Left kidney (tissue), 2 donors: ENCODE results near the gene CDC45. TPM values are rescaled to one million over a fixed set of nuclear protein-coding genes. Genes with fewer than 3 reads are reported as not detected.

Experiments used
- DNase-seq: peaks from one replicate; pipeline ENCODE4 v3.0.0-alpha.2; 2013
- polyA plus RNA-seq: library from polyadenylated mRNA; unstranded; fragments of 120-200 nt; gene quantifications from one replicate; pipeline ENCODE4 v1.2.1, GENCODE V29; 2013; ENCODE audit not compliant: insufficient read length

CDC45 gene
- polyA plus RNA-seq, 1 donor, result 25.2 TPM

DNA sequence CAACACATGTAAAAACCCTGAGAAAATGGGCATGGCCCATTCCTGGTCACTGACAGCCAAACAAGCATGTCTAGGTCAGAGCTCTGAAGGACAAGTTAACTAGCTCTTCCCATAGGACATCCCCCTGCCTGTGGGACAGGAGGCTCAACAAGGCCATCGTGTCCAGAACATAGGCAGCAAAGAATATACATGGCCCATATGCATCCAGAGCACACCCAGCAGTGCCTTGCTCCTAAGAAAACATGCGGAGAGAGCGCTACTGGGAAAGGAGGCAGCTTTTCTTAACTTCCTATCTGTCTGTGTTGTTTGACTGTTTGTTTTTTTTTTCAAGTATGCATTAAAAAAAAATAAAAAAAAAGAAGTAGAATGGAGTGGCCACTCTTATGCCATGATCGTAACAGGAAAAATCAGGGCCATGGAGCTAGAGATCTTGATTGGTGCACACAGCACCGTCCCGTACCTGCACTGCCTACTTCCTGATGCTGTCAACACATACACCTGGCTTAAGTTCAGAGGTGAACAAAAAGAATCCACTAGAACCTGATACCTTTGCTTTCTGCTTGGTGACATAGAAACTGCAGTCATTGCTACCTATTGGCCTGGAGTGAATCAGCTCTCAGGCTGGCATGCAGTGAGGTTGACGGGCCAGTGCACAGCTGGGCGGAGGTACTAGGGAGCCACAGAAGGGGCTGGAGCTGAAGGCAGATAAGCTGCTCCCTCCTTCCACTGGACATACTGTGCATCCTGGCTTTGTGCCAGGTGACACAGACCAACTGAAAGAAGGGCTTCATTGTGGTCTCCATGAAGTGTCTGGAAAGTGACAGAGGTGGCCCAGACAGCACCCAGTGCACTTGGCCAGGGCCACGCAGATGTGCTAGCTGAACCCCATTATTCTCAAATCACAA is 12.6 kb upstream of the CDC45 start:
- no peak for DNase-seq

DNA sequence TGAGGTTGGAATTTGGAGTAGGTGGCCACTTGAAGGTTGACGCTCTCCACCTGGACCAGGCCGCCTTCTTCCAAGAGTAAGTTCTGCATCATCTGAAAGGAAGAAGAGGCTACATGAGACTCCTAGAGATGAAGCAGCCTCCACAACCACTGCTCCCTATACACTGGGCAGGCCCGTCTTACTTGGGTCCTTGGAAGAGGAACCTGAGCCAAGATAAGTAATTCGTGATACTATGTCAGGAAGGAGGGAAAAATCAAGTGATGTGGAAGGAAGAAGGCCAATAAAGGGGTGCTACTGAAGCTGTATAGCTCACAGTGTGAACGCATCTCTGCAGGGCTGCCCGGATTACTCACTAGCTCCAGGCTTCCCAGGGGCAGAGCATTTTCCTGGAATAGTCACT is 11.8 kb upstream of the CDC45 start:
- no peak for DNase-seq

DNA sequence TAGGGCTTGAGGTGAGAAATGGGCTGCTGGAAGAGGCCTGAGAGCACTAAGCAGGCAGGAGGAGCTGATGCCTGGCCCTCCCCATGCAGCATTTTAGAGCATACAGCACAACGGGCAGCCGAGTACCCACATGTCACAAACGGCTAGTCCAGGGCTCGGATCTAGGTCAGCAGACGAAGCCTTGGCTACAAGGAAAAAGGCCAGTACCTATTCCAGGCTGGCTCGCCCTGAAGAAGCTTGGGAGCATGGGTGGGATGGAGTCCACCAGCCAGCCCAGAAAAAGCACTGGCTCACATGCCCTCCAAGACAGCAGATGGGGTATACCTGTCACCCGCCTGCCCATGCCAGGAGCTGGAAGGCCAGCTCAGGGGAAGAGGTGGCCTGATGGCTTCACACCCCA is 10.3 kb upstream of the CDC45 start:
- DNase-seq, result no peak

DNA sequence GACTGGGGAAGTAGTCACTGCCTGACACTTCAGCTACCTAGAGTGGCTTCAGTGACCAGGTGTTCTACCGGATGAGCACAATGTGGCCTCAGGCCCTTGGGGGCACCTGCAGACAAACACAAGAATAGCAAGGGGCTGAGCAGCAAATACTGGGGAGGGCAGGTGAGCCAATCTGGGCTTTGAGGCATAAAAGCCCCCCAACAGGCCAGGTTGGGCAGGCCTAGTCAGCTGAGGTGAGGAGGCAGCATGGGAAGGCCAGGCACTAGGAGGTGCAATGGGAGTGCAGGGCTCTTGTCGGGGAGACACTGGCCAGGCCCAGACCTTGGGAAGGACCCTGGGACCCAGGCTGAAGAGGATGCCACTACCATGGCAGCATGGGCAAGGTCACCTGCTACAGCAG is 9.7 kb upstream of the CDC45 start:
- no peak for DNase-seq

DNA sequence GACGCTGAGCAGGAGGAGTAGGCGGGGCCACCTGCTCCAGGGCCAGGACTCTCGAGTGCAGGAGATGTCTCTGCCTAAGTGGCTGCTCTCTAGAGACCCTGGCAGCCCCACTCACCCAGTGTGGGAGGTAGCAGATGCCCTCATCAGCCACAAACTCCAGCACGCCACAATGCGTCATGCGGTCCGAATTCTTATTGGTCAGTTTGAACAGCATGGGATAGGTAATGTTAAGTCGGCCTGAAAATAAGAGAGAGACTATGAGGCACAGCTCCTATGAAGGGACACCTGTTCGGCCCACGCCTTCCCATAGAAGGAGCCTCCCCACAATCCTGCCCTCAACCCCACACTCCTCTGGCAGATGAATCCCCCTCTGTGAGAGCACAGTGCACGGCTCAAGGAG is 8.1 kb upstream of the CDC45 start:
- DNase-seq, result no peak

DNA sequence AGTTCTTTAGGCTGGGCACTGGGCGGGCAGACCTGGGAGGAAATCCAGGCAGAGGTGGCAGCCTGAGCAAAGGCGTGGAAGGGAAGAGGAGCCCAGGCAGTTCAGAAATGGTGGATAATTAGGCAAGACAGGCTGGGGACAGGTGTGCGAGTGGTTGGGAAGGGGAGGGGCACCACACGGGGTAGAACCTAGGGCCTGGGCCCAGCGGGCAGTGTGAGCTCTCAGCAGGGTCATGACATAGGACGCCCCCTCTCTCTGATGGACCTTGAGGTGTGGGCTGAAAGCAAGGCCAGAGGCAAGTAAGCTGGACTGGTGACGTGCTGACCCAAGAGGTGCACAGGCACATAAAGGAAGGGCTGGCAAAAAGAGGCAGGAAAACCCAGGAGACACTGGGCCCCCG is 7.5 kb upstream of the CDC45 start:
- no peak for DNase-seq

DNA sequence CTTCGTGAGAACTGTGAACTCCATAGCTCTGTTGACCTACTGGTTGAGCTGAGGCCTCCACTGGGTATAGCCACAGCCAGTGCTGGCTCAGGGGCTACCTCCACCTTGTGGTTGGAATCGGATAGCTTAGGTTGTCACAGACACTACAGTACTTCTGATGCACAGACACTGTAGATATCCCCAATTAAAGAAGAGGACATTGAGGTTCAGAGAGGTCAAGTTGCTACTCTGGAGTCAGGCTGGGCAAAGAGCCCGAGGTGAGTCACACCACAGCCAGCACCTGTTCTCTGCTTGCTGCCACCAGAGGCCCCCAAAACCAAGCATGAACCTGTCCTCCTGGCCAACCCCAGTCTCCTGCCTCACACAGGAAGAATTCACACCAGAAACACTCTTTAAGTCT is 6.1 kb upstream of the CDC45 start:
- DNase-seq, result no peak

DNA sequence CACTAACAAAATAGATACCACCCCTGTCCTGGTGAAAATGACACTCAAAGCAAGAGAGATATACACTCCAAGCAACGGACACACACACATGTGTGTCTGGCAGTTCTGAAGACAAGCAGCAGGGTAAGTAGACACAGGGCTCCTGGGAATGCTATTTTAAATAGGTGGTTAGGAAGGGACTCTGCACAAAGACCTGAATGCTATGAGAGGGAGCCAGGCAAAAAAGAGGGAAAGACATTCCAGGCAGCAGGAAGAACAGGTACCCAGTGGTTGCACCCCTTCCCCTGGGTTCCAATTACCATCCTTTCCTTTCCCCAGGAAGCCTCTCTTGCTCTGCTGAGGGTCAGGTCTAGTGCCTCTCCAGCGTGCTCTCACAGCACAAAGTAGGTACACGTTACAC is 3.7 kb upstream of the CDC45 start:
- no peak for DNase-seq

DNA sequence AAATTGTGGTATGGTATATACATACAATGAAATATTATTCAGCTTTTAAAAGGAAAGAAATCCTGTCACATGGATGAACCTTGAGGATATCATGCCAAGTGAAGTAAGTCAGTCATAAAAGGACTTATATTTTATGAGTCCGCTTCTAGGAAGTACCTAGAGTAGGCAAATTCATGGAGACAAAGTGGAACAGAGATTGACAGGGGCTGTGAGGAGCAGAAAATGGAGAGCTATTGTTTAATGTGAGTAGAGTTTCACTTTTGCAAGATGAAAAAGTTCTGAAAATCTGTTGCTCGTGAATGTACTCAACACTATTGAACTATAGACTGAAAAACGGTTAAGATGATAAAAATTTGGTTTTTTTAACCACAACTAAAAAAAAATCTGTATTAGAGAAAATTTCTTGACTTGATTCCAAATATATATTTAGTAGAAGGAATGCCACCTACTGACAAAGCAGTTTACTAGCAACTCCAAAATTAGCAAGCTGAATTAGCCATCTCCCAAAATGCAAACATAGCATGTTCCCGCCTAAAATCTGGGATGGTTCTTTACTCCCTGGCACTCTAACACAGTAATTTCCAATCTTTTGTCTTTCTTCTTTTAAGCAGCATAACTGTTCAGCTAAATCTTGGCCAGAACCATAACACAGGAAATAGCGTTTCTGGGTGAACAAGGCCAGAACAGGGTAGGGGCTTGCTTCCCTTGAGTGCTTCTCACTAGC is 2.2 kb upstream of the CDC45 start:
- DNase-seq, result no peak

DNA sequence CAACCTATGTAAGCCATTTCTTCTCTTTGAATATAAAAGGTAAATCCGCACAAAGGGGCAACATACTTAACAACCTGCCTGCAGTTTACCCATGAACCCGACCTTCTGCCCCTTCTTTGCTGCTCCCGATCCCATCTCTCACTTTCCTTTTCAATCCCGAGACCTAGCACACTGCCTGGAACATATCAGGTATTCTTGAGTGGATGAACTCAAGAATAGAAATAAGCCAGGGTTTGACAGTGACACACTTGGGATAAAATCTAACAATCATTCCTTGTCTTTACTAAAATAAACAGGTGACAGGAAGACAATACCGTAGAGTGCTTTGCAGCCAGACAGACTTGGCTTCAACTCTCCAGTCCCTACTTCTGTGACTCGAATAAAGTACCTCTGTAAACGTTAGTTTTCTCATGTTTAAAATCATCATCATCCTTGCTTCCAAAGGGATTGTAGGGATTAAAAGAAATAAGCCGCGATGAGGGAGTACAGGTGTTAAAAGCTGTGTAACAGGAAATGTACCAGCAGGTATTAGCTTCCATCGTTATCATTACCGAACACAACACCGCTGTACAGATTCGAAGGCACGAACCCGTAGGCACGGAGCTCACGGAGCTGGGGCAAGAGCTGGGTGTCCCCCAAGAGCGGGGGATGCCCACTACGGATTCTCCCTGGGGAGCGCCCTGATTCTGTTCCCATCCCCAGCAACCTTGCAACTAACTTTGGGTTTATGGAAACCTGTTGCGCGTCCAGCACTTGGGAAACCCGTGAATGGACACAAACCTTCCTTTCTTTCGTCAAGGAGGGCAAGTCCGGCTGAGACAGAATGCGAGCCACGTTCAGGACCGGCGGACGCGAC is 1.4 kb upstream of the CDC45 start:
- no peak for DNase-seq

DNA sequence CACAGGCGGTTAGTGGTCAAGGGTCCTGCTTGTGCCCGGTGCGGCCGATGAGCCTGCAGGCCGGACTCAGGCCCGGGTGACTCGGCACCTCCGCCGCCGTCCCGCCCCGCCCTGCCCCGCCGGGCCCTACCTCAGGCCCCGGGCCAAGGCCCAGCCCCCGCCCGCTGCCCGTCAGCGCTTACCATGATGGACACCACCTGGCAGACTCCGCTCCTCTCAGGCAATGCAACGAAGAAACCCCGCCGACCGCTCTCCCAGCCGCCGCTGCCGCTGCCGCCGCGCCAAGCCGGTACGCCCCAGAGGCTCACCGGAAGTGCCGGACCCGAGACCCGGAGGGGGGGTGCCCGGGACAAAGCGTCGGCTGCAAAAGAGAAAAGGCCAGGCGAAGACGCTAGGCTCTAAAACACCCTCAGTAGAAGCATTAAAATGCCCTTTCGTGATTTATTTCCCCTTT is 792 bp upstream of the CDC45 start, which contains the start of gene UFD1:
UFD1 (minus strand) TSS at position 293 of the 454 bp plus-strand sequence; CDS start at position 185, 108 bp downstream.
- DNase-seq, result peak; percentile 85

DNA sequence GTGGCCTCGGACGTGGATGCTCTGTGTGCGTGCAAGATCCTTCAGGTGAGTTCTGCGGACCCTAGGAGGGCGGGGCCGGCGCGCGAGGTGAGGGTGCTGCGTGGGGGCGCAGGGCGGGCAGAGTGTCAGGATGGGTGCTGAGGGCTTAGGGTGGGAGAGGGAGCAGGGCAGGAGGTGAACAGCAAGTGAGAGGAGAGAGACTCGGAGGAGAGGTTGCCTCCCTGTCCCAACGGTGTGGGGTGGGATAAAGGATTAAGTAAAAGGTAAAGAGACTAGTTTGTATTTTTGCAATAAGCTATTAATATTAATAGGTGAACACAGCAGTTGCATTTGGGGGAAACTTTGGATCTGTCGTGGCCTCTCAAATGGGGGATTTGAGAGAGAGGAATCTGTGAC is 451 bp downstream of the CDC45 start:
- DNase-seq, result no peak

DNA sequence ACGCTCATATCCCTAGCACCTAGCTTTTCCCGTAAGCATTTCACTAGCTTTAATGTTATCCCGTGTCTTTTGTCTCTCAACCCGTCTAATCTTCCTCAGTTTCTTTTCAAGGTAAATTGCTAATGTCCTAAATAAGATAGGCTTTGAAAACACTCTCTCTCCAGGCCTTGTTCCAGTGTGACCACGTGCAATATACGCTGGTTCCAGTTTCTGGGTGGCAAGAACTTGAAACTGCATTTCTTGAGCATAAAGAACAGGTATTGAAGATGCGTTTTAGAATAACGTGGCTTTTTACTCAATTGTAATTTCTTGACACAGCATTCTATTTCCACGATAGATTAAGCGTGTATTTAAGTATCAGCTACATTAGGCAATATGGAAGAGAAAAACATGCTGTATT is 1.1 kb downstream of the CDC45 start:
- DNase-seq, result no peak

DNA sequence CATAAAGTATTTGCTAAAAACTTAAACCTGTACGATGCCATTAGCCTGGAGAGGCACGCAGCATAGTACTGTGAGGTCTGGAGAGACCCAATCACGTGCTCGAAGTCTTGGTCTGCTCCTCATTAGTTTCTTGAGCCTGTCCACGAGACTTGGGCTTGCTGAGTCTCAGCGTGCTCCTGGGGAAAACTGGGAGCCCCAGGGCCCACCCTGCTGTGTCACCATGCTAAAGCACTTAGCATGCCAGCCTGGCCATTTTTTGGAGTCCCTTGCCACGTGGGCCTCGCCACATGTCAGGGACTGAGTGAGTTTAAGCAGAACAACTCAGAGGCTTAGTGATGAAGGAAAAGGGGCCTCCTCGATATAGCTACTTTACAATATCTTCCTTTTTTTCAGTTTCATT is 2.6 kb downstream of the CDC45 start:
- no peak for DNase-seq

DNA sequence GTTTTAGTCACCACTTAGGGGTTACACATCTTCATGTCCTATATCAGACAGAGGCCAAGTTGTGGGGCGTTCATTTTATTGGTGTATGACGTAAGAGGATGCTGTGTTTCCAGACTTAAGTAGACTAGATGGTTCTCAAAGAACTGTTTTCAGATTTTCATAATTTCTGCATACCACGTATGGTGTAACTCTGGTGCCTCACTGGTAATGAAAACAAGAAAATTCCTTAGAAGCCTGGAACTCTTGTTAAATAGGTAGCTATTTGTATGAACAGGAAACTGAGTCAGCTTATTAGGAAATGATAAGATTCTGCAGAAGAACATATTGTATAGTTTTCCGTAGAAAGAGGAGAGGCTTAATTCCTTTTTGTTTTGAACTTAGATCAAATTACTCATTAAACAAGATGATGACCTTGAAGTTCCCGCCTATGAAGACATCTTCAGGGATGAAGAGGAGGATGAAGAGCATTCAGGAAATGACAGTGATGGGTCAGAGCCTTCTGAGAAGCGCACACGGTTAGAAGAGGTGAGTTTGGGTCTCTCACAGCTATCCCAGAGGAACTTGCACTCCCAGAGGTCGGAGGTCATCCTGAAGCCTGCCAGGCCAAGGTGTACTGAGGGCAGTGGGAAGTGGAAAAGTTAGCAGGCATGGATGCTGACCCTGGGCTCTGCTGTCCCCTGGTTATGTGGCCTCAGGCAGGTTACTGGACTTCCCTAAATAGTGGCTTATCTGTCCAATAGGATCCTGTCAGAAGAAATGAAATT is 3.9 kb downstream of the CDC45 start:
- DNase-seq, result no peak

DNA sequence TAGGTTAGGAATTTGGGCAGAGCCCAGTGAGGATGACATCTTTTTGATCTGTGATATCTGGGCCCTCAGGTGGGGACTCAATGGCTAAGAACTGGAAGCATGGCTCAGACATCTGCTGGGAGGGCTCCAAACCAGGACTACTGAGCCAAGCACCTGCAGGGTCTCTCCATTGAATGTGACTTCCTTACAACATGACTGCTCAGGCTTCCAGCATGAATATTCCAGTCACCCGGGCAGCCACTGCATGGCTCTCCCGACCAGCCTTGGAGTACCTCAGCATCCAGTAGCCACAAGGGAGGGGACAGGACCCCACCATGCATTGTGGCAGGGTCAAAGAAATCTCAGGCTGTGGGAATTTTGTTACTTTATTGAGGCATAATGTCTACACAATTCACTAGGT is 8.6 kb downstream of the CDC45 start:
- DNase-seq, result no peak

DNA sequence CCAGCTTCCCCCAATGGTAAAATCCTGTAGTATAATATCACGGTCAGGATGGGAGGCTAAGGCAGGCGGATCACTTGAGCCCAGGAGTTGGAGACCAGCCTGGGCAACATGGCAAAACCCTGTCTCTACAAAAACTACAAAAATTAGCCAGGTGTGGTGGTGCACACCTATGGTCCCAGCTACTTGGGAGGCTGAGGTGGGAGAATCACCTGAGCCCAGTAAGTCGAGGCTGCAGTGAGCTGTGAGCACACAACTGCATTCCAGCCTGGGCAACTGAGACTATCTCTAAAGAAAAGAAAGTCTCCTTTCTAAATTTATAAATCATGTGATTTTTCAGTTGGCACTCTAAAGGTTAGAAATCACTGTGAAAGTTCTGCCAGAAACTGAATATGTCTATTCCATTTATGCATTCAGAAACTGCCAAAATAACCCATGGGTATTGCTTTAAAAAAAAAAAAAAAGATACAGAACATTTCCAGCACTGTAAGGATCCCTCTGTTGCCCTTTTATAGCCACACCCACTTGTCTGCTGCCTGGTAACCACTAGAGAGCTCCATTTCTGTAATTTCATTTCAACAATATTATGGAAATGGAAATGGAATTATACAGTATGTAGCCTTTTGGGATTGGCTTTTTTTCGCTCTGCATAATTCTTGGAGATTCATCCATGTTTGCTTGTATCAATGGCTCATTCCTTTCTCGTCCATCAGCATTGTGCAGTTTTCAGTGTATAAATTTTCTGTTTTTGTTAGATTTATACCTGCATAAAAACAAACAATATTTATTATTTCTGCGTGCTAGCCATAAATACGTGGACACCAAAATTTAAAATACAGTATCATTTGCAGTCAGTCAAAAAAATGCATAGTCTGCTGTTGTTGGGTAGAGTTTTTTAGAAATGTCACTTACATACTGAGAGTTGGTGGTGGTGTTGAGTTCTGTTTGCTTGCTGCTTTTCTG is 9.4 kb downstream of the CDC45 start:
- DNase-seq, result no peak

DNA sequence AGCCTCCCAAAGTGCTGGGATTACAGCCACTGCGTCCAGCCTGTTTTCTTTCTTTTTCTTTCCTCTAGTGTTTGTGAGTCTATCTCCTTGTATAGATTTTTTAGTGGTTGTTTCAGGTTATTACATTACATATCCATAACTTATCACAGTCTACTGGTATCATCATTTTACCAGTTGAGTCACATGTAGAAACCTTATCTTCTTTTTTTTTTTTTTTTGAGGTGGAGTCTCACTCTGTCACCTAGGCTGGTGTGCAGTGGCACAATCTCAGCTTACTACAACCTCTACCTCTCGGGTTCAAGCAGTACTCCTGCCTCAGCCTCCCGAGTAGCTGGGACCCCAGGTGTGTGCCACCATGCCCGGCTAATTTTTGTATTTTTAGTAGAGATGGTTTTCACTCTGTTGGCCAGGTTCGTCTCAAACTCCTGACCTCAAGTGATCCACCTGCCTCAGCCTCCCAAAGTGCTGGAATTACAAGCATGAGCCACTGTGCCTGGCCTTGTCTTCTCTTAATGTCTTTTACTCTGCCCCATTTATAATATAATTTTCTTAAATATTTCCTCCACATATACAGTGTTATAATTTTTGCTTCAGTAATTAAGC is 11.0 kb downstream of the CDC45 start:
- no peak for DNase-seq

DNA sequence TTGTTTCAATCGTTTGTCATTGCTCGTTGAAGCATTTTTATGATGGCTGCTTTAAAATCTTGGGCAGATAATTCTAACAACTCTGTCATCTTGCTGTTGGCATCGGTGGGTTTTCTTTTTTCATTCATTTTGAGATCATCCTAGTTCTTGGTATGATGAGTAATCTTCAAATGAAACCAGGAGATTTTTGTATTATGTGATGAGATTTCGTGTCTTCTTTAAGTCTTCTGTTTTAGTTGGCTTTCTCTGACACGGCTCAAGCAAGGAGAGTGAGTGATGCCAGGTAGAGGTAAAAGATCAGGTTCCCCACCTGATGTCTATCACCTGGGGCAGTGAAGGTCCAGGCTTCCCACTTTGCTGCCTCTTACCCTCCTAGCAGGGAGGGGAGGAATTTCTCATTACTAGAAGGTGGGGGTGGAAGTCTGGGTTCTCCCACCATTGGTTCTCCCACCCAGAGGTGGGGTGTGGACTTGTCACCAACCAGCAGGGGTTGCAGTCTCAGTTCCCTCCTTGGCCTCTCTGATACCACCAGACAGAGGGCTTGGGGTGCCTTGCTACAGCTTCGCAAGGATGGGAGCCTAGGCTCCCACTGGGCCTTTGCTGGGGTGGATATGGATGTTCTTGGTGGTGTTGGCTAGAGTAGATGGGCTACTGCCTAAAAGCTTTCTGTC is 12.9 kb downstream of the CDC45 start:
- no peak for DNase-seq
